DOHH2 (cell line): Measurements from ENCODE around the gene CDKAL1.

Experiments used
- H3F3A ChIP-seq: fragments of 200-600 bp; sonication (generic), shearing (Covaris generic); 2 replicates; pipeline ENCODE4 v1.6.0; 2016; ENCODE audit warnings: antibody characterized with exemption, mild to moderate bottlenecking; ENCODE audit not compliant: control insufficient read depth, insufficient read depth
- H3K27ac ChIP-seq: fragments of 200-600 bp; sonication (generic); 2 replicates; pipeline ENCODE4 v1.5.1; 2014; ENCODE audit warnings: low read depth, mild to moderate bottlenecking, low read length, moderate library complexity
- H3K27me3 ChIP-seq: fragments of 200-600 bp; sonication (generic); 2 replicates; pipeline ENCODE4 v1.6.1; 2014; ENCODE audit warnings: mild to moderate bottlenecking, low read length, mixed read lengths; ENCODE audit not compliant: control insufficient read depth
- H3K36me3 ChIP-seq: fragments of 200-600 bp; sonication (generic); 2 replicates; pipeline ENCODE4 v1.6.1; 2014; ENCODE audit warnings: mild to moderate bottlenecking, low read length, moderate library complexity, mixed read lengths; ENCODE audit not compliant: control insufficient read depth
- H3K4me1 ChIP-seq: fragments of 200-600 bp; sonication (generic); 2 replicates; pipeline ENCODE4 v1.6.1; 2014; ENCODE audit warnings: mild to moderate bottlenecking, low read length, mixed read lengths; ENCODE audit not compliant: control insufficient read depth
- H3K4me2 ChIP-seq: fragments of 200-600 bp; sonication (generic); 2 replicates; pipeline ENCODE4 v1.6.0; 2014; ENCODE audit warnings: mild to moderate bottlenecking, low read length, moderate library complexity
- H3K4me3 ChIP-seq: fragments of 200-600 bp; sonication (generic); 2 replicates; pipeline ENCODE4 v1.5.1; 2014; ENCODE audit warnings: mild to moderate bottlenecking, low read length, mixed read lengths
- H3K79me2 ChIP-seq: fragments of 200-600 bp; sonication (generic); 2 replicates; pipeline ENCODE4 v1.6.1; 2014; ENCODE audit warnings: mild to moderate bottlenecking, low read length, mixed read lengths; ENCODE audit not compliant: control insufficient read depth
- H3K9me2 ChIP-seq: fragments of 200-600 bp; sonication (generic); replicated peaks from 2 replicates; pipeline ENCODE4 v1.6.1; 2014; ENCODE audit warnings: mild to moderate bottlenecking, low read length, mixed read lengths; ENCODE audit not compliant: control insufficient read depth
- H3K9me3 ChIP-seq: fragments of 200-600 bp; sonication (generic); 2 replicates; pipeline ENCODE4 v1.6.1; 2014; ENCODE audit warnings: antibody characterized with exemption, low read length, mixed read lengths; ENCODE audit not compliant: control insufficient read depth, insufficient read depth
- H4K20me1 ChIP-seq: fragments of 200-600 bp; sonication (generic); 2 replicates; pipeline ENCODE4 v1.6.0; 2014; ENCODE audit warnings: low read depth, mild to moderate bottlenecking, antibody characterized with exemption, low read length, moderate library complexity; ENCODE audit not compliant: control insufficient read depth, insufficient read depth
- EZH2phosphoT487 ChIP-seq: fragments of 200-600 bp; sonication (generic); IDR thresholded peaks from 2 replicates; pipeline ENCODE4 v1.6.1; 2017; ENCODE audit warnings: borderline replicate concordance, mild to moderate bottlenecking, antibody characterized with exemption, low read length, moderate library complexity, mixed read lengths
- TF ChIP-seq, protein P1 (sequence below): fragments of 200-600 bp; sonication (generic); IDR thresholded peaks from one replicate; pipeline ENCODE4 v1.5.1; 2014; ENCODE audit warnings: antibody characterized with exemption, mild to moderate bottlenecking, low read depth, low read length; ENCODE audit not compliant: poor library complexity, severe bottlenecking

CDKAL1 gene

DNA sequence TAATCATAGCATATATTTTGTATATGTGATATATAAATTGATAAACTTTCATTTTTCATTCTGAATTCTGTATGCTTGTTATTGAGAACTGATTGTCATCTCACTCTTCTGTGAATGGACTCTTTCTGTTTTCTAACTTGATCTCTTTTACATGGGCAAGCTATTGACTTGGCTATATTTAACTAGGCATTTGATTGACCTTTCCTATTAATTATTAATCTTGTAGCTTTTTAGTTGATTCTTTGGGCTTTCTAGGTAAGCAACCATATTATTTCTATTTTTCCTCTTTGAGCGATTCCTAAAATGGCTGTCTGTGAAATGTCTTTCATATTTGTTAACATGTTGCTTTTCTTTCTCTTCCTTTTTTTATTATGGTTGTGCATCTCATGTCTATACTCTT, 347.1 kb downstream of the CDKAL1 start:
- Histone ChIP-seq H3K4me3 (no peak overlapping the region), H3K27me3 (no peaks in the 10 kb centered on the region), H3K79me2 (no peaks in the 10 kb centered on the region), H3K9me2 (no peaks in the 10 kb centered on the region), H3K9me3 (no peaks in the 10 kb centered on the region), H4K20me1 (no peaks in the 10 kb centered on the region), H3K27ac (no peak overlapping the region), H3F3A (no peaks in the 10 kb centered on the region), H3K4me1 (no peaks in the 10 kb centered on the region), H3K4me2 (no peak overlapping the region), H3K36me3 (no peaks in the 10 kb centered on the region)
- no peak for TF ChIP-seq EZH2phosphoT487
- TF ChIP-seq, protein P1, sequence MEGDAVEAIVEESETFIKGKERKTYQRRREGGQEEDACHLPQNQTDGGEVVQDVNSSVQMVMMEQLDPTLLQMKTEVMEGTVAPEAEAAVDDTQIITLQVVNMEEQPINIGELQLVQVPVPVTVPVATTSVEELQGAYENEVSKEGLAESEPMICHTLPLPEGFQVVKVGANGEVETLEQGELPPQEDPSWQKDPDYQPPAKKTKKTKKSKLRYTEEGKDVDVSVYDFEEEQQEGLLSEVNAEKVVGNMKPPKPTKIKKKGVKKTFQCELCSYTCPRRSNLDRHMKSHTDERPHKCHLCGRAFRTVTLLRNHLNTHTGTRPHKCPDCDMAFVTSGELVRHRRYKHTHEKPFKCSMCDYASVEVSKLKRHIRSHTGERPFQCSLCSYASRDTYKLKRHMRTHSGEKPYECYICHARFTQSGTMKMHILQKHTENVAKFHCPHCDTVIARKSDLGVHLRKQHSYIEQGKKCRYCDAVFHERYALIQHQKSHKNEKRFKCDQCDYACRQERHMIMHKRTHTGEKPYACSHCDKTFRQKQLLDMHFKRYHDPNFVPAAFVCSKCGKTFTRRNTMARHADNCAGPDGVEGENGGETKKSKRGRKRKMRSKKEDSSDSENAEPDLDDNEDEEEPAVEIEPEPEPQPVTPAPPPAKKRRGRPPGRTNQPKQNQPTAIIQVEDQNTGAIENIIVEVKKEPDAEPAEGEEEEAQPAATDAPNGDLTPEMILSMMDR = no peak

DNA sequence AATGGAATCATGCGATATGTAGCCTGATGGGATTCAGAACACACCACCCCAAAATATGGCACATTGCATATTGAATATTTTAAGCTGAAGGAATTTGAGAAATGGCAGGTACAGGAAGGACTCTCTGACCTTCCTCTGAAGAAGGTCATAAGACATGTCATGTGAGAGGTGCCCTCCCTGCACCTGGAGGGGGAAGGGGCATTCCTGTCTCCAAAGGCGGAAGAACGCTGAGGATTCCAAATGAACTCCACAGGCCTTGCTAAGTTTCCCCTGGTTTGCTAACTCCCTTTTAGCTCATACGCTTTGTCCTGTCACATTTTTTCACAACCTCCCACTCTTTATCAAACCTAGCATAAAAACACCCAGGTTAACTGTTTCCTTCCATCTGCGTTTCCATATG, 347.8 kb downstream of the CDKAL1 start:
- Histone ChIP-seq H3K4me3 (no peak overlapping the region), H3K9me3 (no peaks in the 10 kb centered on the region), H3K79me2 (no peaks in the 10 kb centered on the region), H4K20me1 (no peaks in the 10 kb centered on the region), H3K4me2 (no peak overlapping the region), H3K27me3 (no peaks in the 10 kb centered on the region), H3K9me2 (no peaks in the 10 kb centered on the region), H3K36me3 (no peaks in the 10 kb centered on the region), H3K4me1 (no peaks in the 10 kb centered on the region), H3K27ac (no peak overlapping the region), H3F3A (no peaks in the 10 kb centered on the region)
- TF ChIP-seq, protein P1 = no peak
- no peak for TF ChIP-seq EZH2phosphoT487

DNA sequence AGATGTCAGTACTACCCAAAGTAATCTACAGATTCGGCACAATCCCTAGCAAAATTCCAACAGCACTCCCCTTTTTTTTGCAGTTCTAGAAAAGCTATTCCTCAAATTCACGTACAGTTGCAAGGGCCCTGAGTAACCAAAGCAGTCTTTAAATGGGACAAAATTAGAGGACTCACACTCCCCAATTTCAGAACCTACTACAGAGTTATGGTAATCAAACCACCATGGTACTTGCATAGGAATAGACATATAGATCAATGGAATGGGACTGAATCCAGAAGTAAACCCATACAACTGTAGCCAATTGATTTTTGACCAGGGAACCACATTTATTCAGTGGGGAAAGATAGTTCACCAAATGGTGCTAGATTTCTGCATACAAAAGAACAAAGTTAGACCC, 350.8 kb downstream of the CDKAL1 start:
- Histone ChIP-seq H3K79me2 (no peaks in the 10 kb centered on the region), H3K4me1 (no peaks in the 10 kb centered on the region), H3K9me2 (no peaks in the 10 kb centered on the region), H3F3A (no peaks in the 10 kb centered on the region), H3K9me3 (no peaks in the 10 kb centered on the region), H3K36me3 (no peaks in the 10 kb centered on the region), H4K20me1 (no peaks in the 10 kb centered on the region), H3K4me3 (no peak overlapping the region), H3K27me3 (no peaks in the 10 kb centered on the region), H3K27ac (no peak overlapping the region), H3K4me2 (no peak overlapping the region)
- TF ChIP-seq EZH2phosphoT487 = no peak
- TF ChIP-seq, protein P1 = no peak

DNA sequence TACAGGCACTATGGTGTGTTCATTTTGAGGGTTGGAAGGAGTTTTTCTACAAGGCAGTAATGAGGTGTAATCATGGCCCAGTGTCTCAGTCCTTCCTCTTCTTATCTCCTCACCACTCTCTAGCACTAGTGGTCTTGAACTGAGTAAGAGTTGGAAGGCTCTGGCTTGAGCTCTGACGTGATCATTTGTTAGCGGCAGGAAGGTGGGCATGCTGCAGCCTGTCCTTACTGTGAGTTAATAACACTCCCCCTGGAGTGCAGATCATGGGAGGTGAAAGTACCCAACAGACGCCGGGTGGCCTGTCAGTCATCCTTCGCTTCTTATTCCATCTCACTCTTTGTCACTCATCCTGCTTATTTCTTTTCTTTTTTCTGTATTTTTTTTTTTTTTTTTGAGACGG, 356.9 kb downstream of the CDKAL1 start:
- TF ChIP-seq, protein P1 = no peak
- no peak for TF ChIP-seq EZH2phosphoT487
- no peaks in the 10 kb centered on the region for H3K79me2 ChIP-seq

More for the DNA sequence above, 356.9 kb downstream of the CDKAL1 start:
- Histone ChIP-seq H3K4me2 (no peak overlapping the region), H3K4me3 (no peak overlapping the region), H3K9me3 (no peaks in the 10 kb centered on the region), H3K4me1 (no peaks in the 10 kb centered on the region), H3K9me2 (no peaks in the 10 kb centered on the region), H3K27ac (no peak overlapping the region), H3K36me3 (no peaks in the 10 kb centered on the region), H4K20me1 (no peaks in the 10 kb centered on the region), H3F3A (no peaks in the 10 kb centered on the region), H3K27me3 (no peaks in the 10 kb centered on the region)
